ENCODE results near the gene GRIP1. TPM values are rescaled to one million over a fixed set of nuclear protein-coding genes. Genes with fewer than 3 reads are reported as not detected.

Gene GRIP1
- total RNA-seq, 1 experiment from 2014 or later, result 73.8 TPM

DNA sequence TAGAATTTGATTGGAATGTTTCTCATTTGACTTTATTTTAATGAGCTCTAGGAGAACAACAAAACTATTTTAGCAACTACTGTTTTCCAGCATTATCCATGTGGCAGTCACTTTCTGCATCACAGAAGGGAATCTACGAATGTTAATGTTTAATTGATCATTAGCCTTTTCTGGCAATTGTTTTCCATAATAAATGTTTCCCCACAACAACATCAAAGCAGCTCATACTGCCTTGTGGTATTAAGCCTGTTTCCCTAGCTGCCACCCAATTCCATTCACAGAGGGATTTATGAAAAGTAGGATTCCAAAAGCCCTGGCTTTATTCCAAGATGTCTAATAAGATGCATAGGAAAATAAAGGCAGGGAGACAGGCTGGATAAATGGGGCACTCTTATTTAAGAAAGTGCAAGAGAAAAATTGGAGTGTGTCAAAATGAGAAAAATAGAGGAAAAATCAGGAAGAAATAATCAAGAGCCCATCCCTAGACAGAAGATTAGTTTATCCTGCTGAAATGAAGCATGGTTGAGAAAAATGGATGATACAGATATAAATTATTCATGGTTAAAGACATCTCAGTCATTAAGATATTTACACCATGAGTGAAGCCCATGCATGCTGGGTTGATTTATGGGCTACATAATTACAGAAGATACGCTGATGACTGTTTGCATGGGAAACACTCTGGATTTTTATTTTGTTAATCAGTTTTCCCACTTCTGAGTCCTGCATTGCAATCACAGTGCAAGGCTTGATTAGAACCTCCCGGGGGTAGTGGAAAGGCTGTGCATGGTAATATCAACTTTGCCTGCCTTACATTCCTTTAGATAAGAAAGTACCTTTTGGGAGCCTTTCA lies 196.3 kb downstream of the GRIP1 start:
- Histone ChIP-seq H3K27me3 (ENCODE audit: control insufficient read depth, insufficient read depth, low read length) (no peaks in the 10 kb centered on the region), H3K4me3 (ENCODE audit: insufficient read depth, low read depth, low read length) (no peak overlapping the region), H3K36me3 (replicated peaks; ENCODE audit: control insufficient read depth, insufficient read depth, low read length) (no peaks in the 10 kb centered on the region)
- DNase-seq, result no peak

DNA sequence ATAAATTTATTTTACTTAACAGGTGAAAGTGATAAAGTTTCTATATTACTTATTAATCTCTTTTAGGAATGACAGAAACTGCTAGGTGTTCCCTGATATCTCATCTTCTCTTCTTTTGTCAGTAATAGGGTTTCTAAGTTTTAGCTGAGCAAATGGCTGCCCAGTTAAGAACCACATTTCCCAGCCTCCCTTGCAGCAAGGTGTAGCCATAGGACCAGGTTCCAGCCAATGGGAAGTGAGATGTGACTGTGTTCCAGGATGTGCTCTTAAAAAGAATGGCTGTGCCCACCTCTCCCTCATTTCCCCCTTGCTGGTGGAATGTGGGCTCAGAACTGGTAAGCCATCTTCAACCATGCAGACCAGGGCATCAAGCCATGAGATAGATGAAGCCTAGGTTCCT lies 210.9 kb downstream of the GRIP1 start:
- Histone ChIP-seq H3K4me3 (ENCODE audit: insufficient read depth, low read depth, low read length) (no peak overlapping the region), H3K36me3 (replicated peaks; ENCODE audit: control insufficient read depth, insufficient read depth, low read length) (no peaks in the 10 kb centered on the region), H3K27me3 (ENCODE audit: control insufficient read depth, insufficient read depth, low read length) (no peaks in the 10 kb centered on the region)
- no peak for DNase-seq

DNA sequence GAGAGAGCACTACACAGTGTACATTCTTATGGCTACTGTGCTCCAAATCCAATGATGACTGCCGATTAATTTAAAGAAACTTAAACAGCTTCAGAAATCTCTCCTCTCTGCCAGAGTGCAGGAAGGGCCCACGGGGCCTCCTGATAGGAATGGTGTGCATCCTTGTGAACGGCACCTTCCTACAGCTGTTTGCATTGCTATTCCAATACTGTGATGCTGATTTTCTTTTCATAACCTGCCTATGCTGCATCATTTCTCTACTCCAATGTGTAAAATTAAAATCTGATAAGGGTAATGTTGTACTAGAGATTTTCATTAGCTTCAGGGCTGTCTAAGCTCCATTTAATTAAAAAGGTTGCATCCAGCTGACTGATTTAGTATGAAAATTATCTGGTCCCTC lies 217.5 kb downstream of the GRIP1 start:
- Histone ChIP-seq H3K36me3 (replicated peaks; ENCODE audit: control insufficient read depth, insufficient read depth, low read length) (no peaks in the 10 kb centered on the region), H3K4me3 (ENCODE audit: insufficient read depth, low read depth, low read length) (no peak overlapping the region), H3K27me3 (ENCODE audit: control insufficient read depth, insufficient read depth, low read length) (no peaks in the 10 kb centered on the region)
- DNase-seq, result no peak

DNA sequence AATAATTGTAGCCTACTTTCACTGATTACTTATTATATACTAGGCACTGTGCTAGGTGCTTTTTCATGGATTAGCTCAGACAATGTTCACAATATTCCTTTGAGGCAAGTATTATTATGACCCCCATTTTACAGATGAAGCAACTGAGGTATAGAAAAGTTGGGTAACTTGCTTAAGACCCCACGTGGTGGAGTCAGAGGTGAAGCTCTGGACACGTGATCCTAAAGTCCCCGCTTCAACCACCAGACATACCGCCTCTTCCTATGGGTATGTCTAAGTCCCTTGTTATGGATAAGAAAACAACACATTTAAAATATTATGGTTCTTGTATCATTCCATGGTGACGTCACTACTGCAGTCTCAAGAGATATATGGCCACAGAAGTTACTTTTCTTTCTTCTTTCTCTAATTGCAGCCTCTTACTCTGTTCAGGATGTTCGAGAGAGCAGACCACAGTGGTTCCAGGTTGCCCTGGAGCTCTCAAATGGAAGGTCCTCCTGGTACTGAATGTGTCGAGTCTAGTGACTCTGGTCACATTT lies 218.9 kb downstream of the GRIP1 start:
- Histone ChIP-seq H3K27me3 (ENCODE audit: control insufficient read depth, insufficient read depth, low read length) (no peaks in the 10 kb centered on the region), H3K36me3 (replicated peaks; ENCODE audit: control insufficient read depth, insufficient read depth, low read length) (no peaks in the 10 kb centered on the region), H3K4me3 (ENCODE audit: insufficient read depth, low read depth, low read length) (no peak overlapping the region)
- no peak for DNase-seq

DNA sequence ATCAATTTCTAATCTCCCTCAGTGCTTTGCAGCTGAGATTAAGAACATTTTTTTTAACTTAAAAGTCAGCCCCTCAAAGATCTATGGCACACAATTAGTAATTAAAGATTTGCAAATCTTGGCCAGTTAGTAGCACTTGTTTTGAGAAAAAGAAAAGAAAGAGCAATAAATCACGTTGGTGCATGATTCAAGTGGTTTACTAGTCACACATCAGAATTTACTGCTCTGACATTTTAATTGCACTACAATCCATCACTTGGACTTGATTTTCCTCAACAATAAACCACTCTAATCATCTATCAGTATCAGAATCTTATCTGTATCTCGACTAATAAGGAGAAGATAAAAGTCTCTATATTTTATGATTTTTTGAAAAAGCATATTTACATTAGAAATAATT lies 222.3 kb downstream of the GRIP1 start:
- Histone ChIP-seq H3K27me3 (ENCODE audit: control insufficient read depth, insufficient read depth, low read length) (no peaks in the 10 kb centered on the region), H3K4me3 (ENCODE audit: insufficient read depth, low read depth, low read length) (no peak overlapping the region), H3K36me3 (replicated peaks; ENCODE audit: control insufficient read depth, insufficient read depth, low read length) (no peaks in the 10 kb centered on the region)
- no peak for DNase-seq

DNA sequence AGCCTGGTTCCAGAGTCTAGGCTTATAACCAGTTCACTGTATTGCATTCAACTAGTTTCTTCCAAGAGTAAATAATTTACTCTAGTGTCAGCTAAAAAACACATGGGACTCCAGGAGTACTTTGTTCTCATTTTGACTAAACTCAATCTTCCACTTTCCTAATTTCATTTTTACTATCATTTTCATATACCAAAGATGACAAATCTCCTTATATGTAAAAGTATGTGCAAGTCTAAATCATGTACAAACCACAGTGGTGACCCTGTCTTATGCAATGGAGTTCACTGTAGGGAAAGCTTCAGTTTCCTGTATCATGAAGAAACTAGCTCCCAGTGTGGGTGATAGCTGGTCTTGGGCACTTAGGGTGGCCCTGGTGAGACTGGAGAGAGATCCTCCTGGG lies 225.0 kb downstream of the GRIP1 start:
- no peak for DNase-seq
- Histone ChIP-seq H3K36me3 (replicated peaks; ENCODE audit: control insufficient read depth, insufficient read depth, low read length) (no peaks in the 10 kb centered on the region), H3K27me3 (ENCODE audit: control insufficient read depth, insufficient read depth, low read length) (no peaks in the 10 kb centered on the region)

DNA sequence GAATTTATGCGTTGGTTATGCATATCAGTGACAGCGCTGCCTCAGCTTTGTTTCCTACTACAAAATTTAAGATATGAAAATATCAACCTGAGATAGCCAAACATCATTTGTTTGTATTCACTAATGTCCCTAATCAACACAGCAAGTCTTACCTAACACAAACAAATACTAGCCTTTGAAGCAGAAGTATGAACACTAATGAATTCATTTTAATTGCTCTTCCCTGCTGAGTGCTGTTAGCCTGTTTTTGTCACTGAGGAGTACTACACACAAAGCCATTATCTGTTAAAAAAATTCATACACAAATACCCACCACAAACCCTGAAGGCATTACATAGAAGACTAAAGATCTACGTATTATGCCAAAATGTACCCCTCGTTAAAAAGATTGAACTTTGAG lies 225.8 kb downstream of the GRIP1 start:
- DNase-seq, result no peak
- H3K4me3 ChIP-seq (ENCODE audit: insufficient read depth, low read depth, low read length), result no peak overlapping the region
- H3K27me3 ChIP-seq (ENCODE audit: control insufficient read depth, insufficient read depth, low read length), result no peaks in the 10 kb centered on the region
- no peaks in the 10 kb centered on the region for H3K36me3 ChIP-seq (replicated peaks; ENCODE audit: control insufficient read depth, insufficient read depth, low read length)

More for the DNA sequence above, 225.0 kb downstream of the GRIP1 start:
- no peak overlapping the region for H3K4me3 ChIP-seq (ENCODE audit: insufficient read depth, low read depth, low read length)

DNA sequence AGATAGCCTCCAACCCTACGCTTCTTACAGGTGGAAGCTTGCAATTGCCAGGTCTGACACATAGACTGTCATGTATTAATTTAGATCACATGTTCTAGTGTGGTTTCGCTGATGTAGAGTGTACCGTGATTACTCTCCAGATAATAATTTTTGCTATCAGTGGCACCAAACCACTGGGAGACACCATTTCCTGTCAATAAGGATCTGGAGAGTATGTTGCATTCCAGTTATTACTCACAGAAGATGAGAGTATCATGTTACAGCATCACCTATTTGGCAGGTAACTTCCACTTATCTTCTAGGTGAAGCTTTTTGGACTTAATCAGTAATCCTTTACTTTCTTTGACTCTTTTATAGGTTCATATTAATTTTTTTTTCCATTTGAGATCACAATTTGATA lies 229.3 kb downstream of the GRIP1 start:
- no peaks in the 10 kb centered on the region for H3K27me3 ChIP-seq (ENCODE audit: control insufficient read depth, insufficient read depth, low read length)
- no peak overlapping the region for H3K4me3 ChIP-seq (ENCODE audit: insufficient read depth, low read depth, low read length)
- H3K36me3 ChIP-seq (replicated peaks; ENCODE audit: control insufficient read depth, insufficient read depth, low read length), result no peaks in the 10 kb centered on the region
- DNase-seq, result no peak

DNA sequence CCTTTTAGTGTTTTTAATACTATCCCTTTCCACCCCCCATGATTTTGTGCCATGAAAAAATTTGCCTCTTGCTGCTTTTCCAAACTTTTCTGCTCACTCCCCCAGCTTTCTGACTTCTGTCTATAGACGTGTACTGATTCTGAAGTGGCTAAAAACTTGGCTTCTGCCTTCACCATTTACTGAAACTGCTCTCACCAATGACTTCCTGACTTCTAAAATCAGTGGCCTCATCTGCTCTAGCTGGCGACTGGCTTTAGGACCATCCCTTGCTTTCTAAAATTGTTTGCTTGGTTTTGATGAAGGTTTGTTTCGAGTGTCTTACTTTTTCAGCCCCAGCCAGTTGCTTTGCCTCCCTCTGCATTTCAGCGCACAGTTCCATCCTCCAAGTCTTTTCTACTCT lies 231.2 kb downstream of the GRIP1 start:
- no peaks in the 10 kb centered on the region for H3K27me3 ChIP-seq (ENCODE audit: control insufficient read depth, insufficient read depth, low read length)
- no peaks in the 10 kb centered on the region for H3K36me3 ChIP-seq (replicated peaks; ENCODE audit: control insufficient read depth, insufficient read depth, low read length)
- no peak overlapping the region for H3K4me3 ChIP-seq (ENCODE audit: insufficient read depth, low read depth, low read length)
- DNase-seq, result no peak

DNA sequence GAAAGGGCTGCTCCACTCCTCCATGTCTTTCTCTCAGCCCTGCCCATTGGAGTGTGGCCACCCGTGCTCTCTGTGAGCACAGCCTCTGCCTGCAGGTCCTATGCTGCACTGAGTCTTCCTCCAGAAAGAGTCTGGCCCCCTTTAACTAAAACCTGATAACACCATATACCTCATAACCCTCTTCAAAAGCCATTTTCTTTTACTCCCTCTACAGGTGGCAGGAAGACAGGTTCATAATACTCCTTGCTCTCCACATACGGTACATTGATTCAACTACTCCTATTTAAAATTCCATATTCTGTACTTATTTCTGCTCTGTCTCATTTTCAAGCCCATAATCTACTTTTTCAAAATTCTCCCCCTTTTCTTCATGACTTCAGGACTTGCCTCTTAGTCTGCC lies 232.6 kb downstream of the GRIP1 start:
- H3K27me3 ChIP-seq (ENCODE audit: control insufficient read depth, insufficient read depth, low read length), result no peaks in the 10 kb centered on the region
- DNase-seq, result peak; percentile 29
- no peaks in the 10 kb centered on the region for H3K36me3 ChIP-seq (replicated peaks; ENCODE audit: control insufficient read depth, insufficient read depth, low read length)
- H3K4me3 ChIP-seq (ENCODE audit: insufficient read depth, low read depth, low read length), result no peak overlapping the region

DNA sequence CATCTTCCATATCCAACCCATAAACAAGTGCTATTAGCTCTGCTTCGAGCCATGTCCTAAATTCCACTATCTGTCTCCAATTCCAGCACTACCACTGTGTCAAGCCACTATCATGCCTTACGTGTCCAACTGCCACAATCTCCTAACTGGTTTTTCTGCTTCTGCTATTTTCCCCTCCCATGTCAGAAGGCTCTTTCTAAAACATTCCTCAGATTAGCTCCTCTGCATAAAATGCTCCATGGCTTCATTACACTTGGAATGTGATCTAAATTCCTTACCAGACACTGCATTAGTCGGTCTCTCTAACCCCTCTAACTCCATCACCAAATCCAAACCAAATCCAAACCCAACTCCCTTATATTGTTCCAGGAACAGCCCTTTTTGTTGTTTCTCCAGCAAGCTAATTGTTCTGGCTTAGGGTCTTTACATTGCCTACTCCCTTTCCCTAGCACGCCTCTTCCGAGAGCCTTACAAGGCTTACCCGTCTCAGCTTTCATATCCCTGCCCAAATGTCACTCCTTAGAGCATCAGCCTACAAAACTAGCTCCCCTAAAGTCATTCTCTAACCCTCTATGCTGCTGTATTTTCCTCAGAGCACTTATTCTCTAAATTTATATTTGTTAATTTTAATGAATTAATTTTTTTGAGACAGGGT lies 236.8 kb downstream of the GRIP1 start:
- DNase-seq, result no peak

DNA sequence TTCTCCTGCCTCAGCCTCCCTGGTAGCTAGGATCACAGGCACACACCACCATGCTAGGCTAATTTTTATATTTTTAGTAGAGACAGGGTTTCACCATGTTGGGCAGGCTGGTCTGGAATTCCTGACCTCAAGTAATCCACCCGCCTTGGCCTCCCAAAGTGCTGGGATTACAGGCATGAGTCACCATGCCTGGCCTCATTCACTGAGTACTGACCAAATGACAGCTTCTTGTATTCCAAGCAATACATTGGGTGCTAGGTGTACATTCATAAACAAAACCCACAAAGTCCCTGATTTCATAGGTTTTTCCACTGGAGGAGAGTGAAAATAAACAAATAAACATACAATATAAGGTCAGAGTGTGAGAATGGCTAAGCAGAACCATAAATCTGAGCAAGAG lies 240.3 kb downstream of the GRIP1 start:
- Histone ChIP-seq H3K36me3 (replicated peaks; ENCODE audit: control insufficient read depth, insufficient read depth, low read length) (no peaks in the 10 kb centered on the region), H3K27me3 (ENCODE audit: control insufficient read depth, insufficient read depth, low read length) (no peaks in the 10 kb centered on the region), H3K4me3 (ENCODE audit: insufficient read depth, low read depth, low read length) (no peak overlapping the region)
- no peak for DNase-seq

More for the DNA sequence above, 236.8 kb downstream of the GRIP1 start:
- H3K27me3 ChIP-seq (ENCODE audit: control insufficient read depth, insufficient read depth, low read length), result no peaks in the 10 kb centered on the region
- no peak overlapping the region for H3K4me3 ChIP-seq (ENCODE audit: insufficient read depth, low read depth, low read length)
- H3K36me3 ChIP-seq (replicated peaks; ENCODE audit: control insufficient read depth, insufficient read depth, low read length), result no peaks in the 10 kb centered on the region

DNA sequence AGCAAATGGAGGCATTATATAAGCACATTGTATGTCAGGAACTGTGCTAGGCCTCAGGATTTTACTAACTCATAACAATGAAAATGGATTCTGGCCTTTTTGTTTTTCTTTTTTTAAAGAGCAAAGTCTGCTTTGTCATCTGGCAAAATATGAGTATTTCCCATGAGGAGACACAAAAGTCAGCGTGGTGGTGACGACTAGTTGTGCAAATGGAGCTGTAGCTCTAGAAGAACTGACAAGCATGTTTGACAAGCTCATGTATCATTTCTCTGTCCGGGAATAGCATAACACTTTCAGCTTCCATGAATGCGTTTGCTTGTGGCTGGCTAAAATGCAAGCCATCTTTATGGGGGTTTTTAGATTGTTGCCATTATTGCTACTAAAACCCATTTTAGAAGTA lies 248.8 kb downstream of the GRIP1 start:
- Histone ChIP-seq H3K36me3 (replicated peaks; ENCODE audit: control insufficient read depth, insufficient read depth, low read length) (no peaks in the 10 kb centered on the region), H3K27me3 (ENCODE audit: control insufficient read depth, insufficient read depth, low read length) (no peaks in the 10 kb centered on the region), H3K4me3 (ENCODE audit: insufficient read depth, low read depth, low read length) (no peak overlapping the region)
- no peak for DNase-seq

DNA sequence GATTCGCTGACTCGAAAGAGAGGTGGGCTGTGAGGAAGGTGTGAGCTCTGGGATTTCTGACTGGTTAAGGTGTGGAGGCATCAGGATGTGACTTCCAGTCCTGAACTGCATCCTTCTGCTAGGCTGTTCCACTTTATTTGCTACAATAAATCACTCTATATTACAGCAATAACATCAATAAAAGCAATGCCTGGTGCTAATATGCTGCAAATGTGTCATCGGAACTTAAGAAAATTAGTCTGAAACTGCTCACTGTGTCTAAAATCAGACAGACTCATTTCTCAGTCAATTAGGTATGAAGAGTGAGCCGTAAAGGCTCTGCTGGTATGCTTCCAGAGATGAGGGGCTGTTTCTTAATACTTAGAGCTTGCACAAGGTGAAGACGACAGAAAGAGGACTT lies 250.0 kb downstream of the GRIP1 start:
- H3K36me3 ChIP-seq (replicated peaks; ENCODE audit: control insufficient read depth, insufficient read depth, low read length), result no peaks in the 10 kb centered on the region
- no peaks in the 10 kb centered on the region for H3K27me3 ChIP-seq (ENCODE audit: control insufficient read depth, insufficient read depth, low read length)
- DNase-seq, result no peak
- no peak overlapping the region for H3K4me3 ChIP-seq (ENCODE audit: insufficient read depth, low read depth, low read length)

DNA sequence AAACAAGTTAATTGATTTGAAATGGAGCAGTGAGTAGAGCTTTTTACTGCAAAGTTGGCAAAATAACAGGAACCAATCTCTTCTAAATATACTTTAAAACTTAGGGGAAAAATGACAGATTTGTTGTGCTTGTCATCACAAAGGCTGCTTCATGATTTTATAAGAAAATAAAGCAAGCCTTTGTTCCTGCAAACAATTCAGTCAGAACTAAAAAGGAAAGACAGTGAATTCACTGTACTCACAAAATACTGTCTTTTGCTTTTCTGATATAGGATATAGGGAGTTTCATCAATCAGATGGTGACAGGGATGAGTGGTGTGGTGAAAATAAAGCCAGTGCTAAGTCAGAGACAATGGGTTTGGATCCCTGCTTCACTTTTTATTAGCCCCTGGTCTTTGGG lies 250.6 kb downstream of the GRIP1 start:
- DNase-seq, result no peak
- H3K36me3 ChIP-seq (replicated peaks; ENCODE audit: control insufficient read depth, insufficient read depth, low read length), result no peaks in the 10 kb centered on the region
- no peaks in the 10 kb centered on the region for H3K27me3 ChIP-seq (ENCODE audit: control insufficient read depth, insufficient read depth, low read length)
- H3K4me3 ChIP-seq (ENCODE audit: insufficient read depth, low read depth, low read length), result no peak overlapping the region

Data from H7 (cell line).